LHCN-M2 (cell line): ENCODE data around the gene MMD. TPM values are rescaled to one million over a fixed set of nuclear protein-coding genes. Genes with fewer than 3 reads are reported as not detected.
A peak's percentile ranks its signal among the peaks of the same experiment; 100 is the strongest.

ENCODE experiments used
- DNase-seq: peaks from one replicate; pipeline ENCODE4 v3.0.0-alpha.2; 2012; ENCODE audit warnings: low read depth
- total RNA-seq: library from RNA; depleted of rRNA; stranded (reverse); fragments of >200 nt; gene quantifications from 2 replicates; pipeline ENCODE4 v1.2.3, GENCODE V29; 2014; rRNA removed

MMD gene
- total RNA-seq, 1 experiment from 2014 or later = 17.5 TPM

GRCh38 chr17:55354010-55354409, 67.6 kb downstream of the MMD start:
- DNase-seq = no peak

GRCh38 chr17:55351226-55351625, 70.4 kb downstream of the MMD start:
- no peak for DNase-seq

GRCh38 chr17:55350825-55351205, 70.8 kb downstream of the MMD start:
- no peak for DNase-seq

DNA sequence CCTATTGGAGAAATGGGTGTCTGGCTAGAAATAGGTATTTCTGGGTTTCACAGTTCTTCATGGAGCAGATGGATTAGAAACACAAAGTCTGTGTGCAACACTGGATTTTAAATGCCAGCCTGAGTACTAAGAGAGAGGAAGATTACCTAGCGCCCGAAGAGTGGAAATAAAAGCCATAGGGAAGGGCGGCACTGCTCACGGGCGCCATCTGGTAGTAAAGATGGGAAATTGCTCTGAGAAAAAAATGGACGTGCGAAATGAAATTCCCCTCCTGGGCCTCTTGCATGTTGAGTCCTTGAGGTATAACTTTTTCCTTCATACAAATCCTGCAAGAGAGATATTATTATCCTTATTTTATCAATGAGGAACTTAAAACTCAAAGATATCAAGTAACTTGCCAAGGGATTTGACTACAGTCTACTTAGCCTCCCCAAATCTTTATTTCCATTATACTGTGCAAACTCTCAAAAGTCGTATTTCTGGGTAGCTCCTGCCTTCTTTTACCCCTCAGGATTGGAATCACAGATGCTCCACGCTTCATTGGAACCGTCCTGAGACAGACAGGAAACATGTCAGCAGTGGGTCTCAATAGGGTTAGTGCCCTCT, 72.8 kb downstream of the MMD start:
- peak; percentile 38 for DNase-seq

GRCh38 chr17:55347341-55347740, 74.3 kb downstream of the MMD start:
- no peak for DNase-seq

- no peak for DNase-seq
These were observed 75.0 kb downstream of the MMD start for GRCh38 chr17:55346658-55347057.

DNA sequence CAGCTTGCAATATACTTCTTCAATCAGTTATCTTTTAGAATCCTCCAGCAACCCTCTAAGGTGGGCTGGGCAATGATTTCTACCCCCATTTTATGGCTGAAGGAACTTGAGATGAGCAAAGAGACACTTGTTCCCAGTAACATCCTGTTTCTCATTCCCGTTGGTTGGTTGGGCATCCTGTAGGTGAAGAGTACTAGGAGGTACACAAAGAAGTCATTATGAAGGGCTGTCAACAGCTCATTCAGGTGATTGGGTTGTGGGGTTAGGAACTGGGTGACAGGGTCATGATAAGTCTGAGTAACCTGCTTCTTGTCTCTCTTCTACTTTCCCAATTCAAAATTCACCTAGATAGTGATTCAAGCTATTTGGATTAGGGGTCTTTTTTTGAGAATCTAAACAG, 76.5 kb downstream of the MMD start:
- no peak for DNase-seq

- DNase-seq = no peak
These were observed 77.1 kb downstream of the MMD start for GRCh38 chr17:55344514-55344997.

GRCh38 chr17:55343900-55344513, 77.6 kb downstream of the MMD start:
- no peak for DNase-seq

DNA sequence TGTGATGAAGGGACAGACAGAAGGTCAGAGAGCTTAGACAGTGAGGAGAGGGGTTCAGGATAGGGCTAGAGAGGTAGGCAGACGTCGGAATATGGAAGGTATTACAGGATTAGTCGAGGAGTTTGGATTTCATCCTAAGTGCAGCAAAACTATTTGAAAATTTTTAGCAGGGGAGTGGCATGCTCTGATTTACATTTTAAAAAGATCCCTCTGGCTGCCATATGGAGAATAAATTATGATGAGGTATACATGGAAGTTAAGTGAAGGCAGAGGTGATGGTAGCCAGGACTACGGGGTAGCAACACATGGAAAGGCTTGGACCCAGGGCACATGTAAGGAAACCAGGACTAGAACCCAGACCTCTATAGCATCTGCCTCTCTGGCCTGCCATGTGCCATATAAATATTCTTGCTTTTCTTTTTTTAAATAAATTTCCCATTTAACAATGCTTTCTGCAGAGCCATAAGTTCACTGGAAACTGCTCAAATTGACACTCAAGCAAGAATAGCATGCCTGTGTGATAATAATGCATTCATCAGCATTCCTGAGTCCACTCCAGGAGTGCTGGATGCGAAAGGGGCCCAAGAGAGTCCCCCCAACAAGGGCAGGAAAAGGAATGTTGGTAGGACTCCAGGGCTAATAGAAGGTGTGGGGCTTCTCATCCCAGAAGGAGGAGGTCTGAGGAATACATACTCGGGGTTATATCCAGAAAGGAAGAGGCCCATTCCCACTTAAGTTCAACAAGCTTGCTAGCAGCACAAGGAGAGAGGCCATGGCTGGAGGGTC, 78.6 kb downstream of the MMD start:
- no peak for DNase-seq

Other genes starting within 250 kb of the MMD start
- 0.26 and 0.29 TPM in 2 replicates for gene HLF, start 156.9 kb downstream of the MMD start, total RNA-seq
- not detected in 2 replicates for gene SMIM36, start 89.6 kb upstream of the MMD start, total RNA-seq